A549 (cell line): Measurements from ENCODE around the gene ABCB7.

Experiments used
- CBX8 ChIP-seq: fragments of 200-600 bp; sonication (generic); IDR thresholded peaks from 2 replicates; pipeline ENCODE4 v1.6.1; 2016
- CHD2 ChIP-seq: fragments of 150-350 bp; IDR thresholded peaks from 2 replicates; pipeline ENCODE4 v1.6.1; 2014; ENCODE audit warnings: low read length; ENCODE audit not compliant: partially characterized antibody
- JUN ChIP-seq, 2 experiments: fragments of >200 bp; sonication (Bioruptor Twin); formaldehyde crosslinking; IDR thresholded peaks; 2 replicates in 1 of 2; 3 replicates in 1 of 2; pipeline ENCODE4 v1.6.1; 2016 to 2017
- MYC ChIP-seq: IDR thresholded peaks from 2 replicates; pipeline ENCODE4 v1.6.1; 2012; ENCODE audit warnings: mild to moderate bottlenecking, inconsistent platforms, low read length, improper control_type of control experiment, borderline replicate concordance
- NR3C1 ChIP-seq: fragments of >200 bp; sonication (Bioruptor Twin); formaldehyde crosslinking; IDR thresholded peaks from 3 replicates; pipeline ENCODE4 v1.6.1; 2017
- POLR2A ChIP-seq: IDR thresholded peaks from 2 replicates; pipeline ENCODE4 v1.6.1; 2012; ENCODE audit warnings: mild to moderate bottlenecking, low read length
- RAD21 ChIP-seq, 2 experiments: fragments of >200 bp in 1 of 2; sonication (Bioruptor Twin) in 1 of 2; formaldehyde crosslinking in 1 of 2; IDR thresholded peaks in 1 of 2; conservative IDR thresholded peaks in 1 of 2; 2 replicates in 1 of 2; 3 replicates in 1 of 2; pipeline ENCODE4 v1.6.1; 2012 to 2018; ENCODE audit warnings: inconsistent platforms in 1 of 2
- SMC3 ChIP-seq: fragments of >200 bp; sonication (Bioruptor Twin); formaldehyde crosslinking; IDR thresholded peaks from 3 replicates; pipeline ENCODE4 v1.6.1; 2018; ENCODE audit warnings: inconsistent platforms
- TF ChIP-seq, protein P1 (sequence below): fragments of >200 bp; sonication (Bioruptor Twin); formaldehyde crosslinking; IDR thresholded peaks from 3 replicates; pipeline ENCODE4 v1.5.1; 2016
- TF ChIP-seq, protein P2 (sequence below): fragments of 200-600 bp; sonication (generic); IDR thresholded peaks from 2 replicates; pipeline ENCODE4 v1.6.1; 2016; ENCODE audit warnings: antibody characterized with exemption, mild to moderate bottlenecking, moderate library complexity

DNA sequence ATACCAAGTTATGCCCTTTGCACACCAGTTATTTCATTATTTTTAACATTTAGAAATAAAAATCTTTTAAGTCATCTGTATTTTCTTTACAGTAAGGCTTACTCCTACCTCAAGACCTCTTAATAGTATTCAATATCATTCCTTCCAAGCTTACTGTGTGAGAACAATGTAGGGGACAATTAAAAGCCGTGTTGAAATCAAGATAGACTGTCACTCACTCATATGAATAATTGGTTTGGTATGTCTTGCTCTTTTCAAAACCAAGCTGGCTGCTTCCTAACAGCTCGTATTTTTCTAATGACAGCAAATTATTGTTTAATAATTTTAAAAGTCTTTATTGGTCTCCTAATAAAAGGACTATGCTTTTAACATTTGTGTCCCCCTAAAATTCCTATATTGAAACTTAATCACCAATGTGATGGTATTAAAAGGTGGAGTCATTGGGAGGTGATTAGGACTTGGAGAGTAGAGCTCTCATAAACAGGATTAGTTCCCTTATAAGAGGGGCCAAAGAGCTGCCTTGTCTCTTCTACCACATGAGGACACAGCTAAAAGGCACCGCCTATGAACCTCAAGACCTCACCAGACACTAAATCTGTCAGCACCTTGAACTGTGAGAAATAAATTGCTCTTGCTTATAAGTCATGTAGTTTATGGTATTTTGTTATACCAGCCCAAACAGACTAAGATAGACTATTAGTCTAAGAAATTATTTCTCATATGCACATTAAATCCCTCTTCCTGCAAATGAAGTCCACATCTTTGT is 4.1 kb downstream of the ABCB7 start:
- TF ChIP-seq, protein P1, sequence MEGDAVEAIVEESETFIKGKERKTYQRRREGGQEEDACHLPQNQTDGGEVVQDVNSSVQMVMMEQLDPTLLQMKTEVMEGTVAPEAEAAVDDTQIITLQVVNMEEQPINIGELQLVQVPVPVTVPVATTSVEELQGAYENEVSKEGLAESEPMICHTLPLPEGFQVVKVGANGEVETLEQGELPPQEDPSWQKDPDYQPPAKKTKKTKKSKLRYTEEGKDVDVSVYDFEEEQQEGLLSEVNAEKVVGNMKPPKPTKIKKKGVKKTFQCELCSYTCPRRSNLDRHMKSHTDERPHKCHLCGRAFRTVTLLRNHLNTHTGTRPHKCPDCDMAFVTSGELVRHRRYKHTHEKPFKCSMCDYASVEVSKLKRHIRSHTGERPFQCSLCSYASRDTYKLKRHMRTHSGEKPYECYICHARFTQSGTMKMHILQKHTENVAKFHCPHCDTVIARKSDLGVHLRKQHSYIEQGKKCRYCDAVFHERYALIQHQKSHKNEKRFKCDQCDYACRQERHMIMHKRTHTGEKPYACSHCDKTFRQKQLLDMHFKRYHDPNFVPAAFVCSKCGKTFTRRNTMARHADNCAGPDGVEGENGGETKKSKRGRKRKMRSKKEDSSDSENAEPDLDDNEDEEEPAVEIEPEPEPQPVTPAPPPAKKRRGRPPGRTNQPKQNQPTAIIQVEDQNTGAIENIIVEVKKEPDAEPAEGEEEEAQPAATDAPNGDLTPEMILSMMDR: no peak
- no peak for TF ChIP-seq SMC3
- TF ChIP-seq RAD21 (conservative IDR thresholded peaks at IDR 0.05 in 1 of 2, IDR thresholded peaks at IDR 0.05 in 1 of 2): no peak
- TF ChIP-seq NR3C1: no peak
- TF ChIP-seq POLR2A: no peak
- no peak for TF ChIP-seq MYC
- no peak for TF ChIP-seq JUN (IDR thresholded peaks at IDR 0.05)
- TF ChIP-seq, protein P2, sequence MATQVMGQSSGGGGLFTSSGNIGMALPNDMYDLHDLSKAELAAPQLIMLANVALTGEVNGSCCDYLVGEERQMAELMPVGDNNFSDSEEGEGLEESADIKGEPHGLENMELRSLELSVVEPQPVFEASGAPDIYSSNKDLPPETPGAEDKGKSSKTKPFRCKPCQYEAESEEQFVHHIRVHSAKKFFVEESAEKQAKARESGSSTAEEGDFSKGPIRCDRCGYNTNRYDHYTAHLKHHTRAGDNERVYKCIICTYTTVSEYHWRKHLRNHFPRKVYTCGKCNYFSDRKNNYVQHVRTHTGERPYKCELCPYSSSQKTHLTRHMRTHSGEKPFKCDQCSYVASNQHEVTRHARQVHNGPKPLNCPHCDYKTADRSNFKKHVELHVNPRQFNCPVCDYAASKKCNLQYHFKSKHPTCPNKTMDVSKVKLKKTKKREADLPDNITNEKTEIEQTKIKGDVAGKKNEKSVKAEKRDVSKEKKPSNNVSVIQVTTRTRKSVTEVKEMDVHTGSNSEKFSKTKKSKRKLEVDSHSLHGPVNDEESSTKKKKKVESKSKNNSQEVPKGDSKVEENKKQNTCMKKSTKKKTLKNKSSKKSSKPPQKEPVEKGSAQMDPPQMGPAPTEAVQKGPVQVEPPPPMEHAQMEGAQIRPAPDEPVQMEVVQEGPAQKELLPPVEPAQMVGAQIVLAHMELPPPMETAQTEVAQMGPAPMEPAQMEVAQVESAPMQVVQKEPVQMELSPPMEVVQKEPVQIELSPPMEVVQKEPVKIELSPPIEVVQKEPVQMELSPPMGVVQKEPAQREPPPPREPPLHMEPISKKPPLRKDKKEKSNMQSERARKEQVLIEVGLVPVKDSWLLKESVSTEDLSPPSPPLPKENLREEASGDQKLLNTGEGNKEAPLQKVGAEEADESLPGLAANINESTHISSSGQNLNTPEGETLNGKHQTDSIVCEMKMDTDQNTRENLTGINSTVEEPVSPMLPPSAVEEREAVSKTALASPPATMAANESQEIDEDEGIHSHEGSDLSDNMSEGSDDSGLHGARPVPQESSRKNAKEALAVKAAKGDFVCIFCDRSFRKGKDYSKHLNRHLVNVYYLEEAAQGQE: no peak
- TF ChIP-seq CBX8: no peak
- TF ChIP-seq CHD2: no peak
